GM21447 (cell line): ENCODE data around the gene ZNF816.
A peak's percentile ranks its signal among the peaks of the same experiment; 100 is the strongest.
"Not testable (repeated sequence)": the region's sequence is repeated elsewhere in the genome, so short reads cannot be mapped to it uniquely, and the experiment has no call there.

Experiments
- ATAC-seq: cut with Tn5 transposase; IDR thresholded peaks from one replicate; pipeline ENCODE4 v1.9.1; 2021; ENCODE audit not compliant: unreplicated experiment

ZNF816 gene

DNA sequence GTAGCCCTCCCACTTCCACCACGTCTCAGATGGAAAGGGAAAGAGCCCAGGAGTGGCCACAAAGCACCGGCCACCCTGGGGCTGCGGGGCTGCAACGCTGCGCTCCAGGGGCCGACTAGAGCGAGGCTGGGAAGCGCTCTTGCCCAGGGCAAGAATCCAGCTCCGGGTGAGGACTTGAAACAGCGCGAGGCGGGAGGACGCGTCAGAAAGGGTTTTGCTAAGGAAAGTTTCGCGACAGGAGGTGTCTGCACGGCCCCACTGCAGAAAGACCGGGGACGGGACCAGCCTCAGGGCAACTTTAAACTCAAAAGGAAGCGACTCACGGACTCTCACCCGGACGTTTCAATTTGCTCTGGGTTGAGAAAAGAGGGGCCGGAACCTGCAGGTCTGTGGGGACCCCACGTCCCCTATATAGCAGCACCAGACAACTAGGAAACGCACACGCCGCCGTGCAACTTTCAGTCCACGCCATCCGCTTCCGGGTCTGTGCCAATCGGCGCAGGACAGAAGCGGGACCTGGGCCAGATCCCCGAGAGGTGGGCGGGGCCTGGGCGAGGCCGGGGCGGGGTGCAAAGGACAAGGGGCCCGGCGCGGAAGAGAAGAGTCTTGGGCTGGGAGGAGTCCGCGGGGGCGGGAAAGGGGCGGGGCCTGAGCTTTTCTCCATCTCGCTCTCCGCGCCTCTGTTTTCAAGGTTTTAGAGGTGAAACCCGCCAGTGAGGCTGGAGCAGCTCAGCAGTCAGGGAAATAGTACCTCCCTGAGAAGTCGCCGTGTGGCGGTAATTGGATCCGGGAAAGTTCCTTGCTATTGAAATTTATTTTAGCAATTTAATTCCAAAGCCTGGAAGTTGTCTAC is at the start of gene ZNF816:
Gene ZNF816 (minus strand): TSS at position 488 of the 853 bp plus-strand sequence. CDS start 6,792 bp downstream, outside the sequence.
- ATAC-seq: peak; percentile 95

DNA sequence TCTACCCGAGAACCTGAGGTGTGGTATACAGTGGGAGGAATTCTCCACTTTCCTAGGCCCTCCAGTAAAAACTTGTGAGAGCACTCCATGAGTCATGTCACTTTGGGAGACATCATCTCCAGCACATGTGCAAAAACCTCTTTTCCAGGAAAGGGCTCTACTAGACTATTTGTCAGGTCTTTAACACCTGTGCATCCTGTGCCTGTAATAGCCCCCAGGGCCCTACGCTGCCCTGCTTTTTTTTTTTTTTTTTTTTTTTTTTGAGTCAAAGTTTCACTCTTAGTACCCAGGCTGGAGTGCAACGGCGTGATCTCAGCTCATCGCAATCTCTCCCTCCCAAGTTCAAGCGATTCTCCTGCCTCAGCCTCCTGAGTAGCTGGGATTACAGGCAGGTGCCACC is 49.3 kb upstream of the ZNF816 start:
- ATAC-seq: no peak

DNA sequence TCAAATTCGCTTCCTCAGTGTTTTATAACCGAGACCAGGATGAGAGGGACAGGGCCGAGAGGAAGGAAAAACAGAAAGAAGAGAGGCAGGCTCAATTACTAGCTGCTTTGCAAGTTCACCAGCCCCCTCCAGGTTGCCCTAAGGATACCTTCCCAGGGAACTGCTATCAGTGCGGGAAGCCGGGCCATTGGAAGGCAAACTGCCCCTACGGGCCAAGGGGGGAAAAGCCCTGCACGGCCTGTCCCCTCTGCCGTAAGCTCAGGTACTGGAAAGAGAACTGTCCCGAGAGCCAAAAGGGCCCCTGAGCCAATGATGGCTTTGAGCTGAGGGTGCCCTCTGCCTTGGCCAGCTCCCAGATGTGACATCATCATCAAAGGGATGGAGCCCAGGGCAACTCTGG is 47.8 kb upstream of the ZNF816 start:
- ATAC-seq: no peak

DNA sequence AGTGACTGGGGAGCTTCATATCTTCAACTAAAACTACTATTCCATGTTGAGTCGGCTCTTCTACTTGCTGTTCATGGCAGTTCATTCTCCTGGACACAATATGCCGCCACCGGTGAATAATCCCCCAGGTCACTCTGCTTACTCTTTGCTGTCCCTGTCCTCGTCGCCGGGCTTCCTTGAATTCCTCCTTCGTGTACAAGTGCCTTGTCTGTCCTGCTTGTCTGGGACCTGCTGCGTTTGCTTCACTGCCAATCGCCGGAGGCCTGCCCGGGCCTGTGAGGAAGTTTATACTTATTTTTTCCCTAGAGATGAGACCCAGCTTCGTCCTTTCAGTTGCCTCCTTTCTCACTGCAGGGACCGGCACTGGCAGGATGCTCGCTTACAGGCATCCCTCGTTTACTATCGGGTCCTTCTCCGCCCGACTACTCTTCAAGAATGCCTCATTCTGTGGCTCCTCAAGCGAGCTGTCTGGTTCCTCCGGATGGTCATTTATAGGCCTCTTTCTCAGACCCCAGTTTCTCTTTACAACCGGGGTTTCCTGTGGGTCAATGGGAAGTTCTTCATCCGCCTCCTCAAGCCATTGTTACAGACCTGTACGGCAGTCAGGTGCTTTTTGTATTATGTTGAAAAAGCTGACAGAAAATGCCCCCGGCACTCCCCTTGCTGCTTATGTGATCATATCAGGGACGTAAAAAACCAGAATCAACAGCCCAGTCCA is 45.5 kb upstream of the ZNF816 start:
- no peak for ATAC-seq

DNA sequence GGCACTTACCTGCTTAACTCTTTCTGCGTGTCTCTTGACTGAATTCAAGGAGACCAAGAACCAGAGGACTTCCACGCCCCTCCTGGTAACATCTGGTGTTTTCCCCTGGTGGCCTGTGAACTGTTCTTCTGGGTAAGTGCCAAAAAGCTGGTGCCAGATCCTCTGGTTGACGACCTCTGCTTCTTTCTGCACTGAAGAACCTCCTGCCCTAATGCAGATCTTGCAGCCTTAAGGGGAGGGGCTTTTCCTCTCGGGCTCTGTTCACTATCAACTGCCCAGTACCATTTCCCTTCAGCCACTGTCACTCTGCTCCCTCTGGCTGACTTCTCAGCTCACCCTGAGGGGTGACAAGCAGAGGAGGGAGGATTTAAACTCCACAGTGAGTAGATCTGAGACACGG is 44.9 kb upstream of the ZNF816 start:
- ATAC-seq: no peak

DNA sequence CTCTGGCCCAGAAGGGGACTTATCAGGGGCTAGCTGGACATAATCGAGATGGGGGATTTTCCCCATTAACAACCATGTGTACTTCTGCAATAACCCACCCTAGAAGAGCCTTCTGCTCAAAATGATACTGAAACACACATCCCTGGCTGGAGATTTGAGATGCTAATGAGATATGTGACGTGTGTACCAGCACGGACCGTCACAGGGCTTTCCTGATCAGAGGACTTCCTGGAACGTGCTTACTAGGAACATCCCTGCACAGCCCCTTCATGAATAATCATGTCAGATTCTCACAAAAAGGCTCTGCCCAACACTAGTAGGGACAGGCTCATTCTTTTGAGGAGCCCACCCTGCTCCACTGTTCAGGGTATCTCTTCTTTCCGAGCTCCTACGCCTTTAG is 44.5 kb upstream of the ZNF816 start:
- no peak for ATAC-seq

DNA sequence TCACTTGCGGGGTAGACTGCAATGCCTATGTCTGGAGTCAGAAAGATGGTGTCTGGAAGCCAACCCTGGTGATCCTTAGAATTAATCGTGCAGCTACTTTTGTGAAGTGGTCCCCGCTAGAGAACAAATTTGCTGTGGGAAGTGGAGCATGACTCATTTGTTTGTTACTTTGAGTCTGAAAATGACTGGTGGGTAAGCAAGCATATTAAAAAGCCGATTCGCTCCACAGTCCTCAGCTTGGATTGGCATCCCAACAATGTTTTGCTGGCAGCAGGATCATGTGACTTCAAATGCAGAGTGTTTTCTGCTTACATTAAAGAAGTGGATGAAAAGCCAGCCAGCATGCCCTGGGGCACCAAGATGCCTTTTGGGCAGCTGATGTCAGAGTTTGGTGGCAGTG is 41.6 kb upstream of the ZNF816 start:
- no peak for ATAC-seq

DNA sequence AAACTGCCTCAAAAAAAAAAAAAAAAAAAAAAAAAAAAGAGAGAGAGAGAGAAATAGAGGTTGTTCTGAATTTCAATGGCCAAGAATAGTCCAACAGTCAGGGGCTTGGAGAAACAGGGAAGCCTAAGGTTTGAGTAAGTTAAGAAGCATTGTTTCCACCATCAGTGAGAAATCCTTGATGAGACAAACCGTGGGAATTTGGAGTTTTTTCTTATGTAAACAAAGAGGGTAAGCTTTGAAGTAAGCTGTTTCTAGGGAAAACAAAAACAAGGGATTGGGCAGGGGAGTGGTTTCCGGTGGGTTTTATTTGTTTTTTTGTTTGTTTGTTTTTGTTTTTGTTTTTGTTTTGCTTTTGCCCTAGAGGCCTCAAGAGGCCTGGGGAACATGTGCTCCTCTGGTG is 39.8 kb upstream of the ZNF816 start:
- no peak for ATAC-seq

DNA sequence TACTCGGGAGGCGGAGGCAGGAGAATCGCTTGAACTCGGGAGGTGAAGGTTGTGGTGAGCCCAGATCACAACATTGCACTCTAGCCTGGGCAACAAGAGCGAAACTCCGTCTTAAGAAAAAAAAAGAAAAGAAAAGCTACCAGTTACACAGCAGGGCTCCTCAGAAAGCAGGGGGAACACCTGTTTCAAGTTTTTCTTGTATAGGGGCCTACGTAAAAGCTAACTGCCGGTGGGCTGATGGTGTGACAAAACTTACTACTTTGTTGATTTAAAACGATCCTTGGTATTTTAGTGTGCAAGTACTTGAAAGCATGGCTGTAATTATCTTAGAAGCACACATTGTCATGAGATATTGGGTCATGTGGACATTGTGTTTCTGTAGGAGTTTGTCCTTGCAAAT is 35.3 kb upstream of the ZNF816 start:
- no peak for ATAC-seq

DNA sequence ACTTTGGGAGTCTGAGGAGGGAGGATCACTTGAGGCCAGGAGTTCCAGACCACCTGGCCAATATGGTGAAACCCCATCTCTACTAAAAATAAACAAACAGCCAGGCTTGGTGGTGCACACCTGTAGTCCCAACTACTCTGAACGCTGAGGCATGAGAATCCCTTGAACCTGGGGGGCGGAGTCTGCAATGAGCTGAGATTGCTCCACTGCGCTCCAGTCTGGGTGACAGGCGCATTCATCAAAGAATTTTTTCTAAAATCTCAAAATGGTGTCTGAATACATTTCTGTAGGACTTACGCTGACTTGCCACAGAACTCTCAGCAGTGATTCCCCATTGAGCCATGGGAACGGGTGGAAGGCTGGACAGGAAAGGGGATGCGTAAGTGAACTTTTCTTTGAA is 33.0 kb upstream of the ZNF816 start:
- ATAC-seq: no peak

DNA sequence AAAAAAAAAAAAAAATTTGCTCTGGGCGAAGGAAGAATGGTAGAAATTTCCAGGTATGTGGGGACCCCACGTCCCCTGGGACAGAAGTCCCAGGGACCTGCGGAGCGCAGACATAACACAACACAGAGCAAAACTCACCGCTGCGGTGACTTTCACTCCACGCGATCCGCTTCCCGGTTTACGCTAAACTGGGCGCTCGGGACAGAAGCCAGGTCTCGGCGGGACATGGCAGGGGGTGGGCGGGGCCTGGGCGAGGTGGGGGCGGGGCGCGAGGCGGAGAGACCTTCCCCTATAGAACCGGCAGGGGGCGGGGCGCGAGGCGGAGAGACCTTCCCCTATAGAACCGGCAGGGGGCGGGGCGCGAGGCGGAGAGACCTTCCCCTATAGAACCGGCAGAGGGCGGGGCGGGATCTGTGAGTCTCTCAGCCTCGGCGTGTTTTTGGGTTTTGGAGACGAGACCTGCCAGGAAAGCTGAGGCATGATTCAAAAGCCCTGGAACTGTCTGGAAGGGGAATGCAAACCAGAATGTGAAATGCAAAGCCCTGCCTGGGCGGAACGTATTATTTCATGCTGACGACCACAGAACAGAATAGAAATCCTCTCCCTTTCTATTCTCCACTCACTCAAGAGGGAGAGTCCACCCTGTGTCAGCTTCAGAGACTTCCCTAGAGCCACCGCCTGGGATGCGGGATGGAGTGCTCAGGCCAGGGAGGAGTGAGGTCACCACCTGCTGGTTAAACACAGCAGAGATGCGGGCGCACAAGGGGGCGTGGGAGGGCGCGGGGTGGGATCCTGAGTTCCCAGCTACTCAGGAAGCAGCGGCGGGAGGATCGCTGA is 30.9 kb upstream of the ZNF816 start:
- ATAC-seq: no peak

DNA sequence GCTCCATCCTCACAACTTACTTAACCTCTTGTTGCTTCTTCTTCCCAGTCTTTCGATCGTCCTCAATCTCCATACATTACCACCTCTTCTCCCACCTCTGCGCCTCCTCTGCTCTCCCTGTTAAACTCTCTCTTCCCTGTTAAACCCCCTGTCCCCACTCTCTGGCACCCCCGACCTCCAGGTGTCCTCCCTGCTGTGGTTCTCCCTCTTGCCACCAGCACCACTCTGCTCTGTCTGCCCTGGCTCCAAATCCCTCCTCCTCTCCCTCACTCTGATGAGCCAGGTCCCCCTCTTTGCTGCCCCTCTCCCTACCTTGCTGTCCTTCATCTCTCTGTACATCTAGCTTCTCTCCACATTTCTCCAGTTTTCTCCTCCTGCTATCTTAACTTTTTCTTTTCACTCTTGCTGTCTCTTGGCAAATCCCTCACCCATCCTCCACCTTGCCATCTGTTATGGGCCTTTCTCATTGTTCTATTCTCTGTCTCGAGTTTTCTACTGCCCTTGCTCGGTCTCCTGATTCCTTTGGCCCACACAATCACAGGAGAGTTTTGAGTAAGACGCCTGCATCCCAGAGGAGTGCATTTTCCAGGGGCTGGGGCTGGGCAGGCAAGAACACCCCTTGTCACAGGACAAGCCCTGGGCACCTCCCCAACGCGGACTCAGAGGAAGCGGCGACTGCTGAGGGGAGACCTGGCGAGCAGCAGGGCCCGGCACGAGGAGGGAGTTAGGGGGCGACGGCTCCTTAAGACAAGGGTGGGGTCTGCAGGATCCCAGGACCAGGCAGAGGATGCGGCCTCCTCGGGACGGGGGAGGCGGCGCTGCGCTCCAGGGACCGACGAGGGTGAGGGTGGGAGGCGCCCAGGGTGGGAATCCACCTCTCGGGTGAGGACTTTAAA is 29.7 kb upstream of the ZNF816 start:
- ATAC-seq: no peak

DNA sequence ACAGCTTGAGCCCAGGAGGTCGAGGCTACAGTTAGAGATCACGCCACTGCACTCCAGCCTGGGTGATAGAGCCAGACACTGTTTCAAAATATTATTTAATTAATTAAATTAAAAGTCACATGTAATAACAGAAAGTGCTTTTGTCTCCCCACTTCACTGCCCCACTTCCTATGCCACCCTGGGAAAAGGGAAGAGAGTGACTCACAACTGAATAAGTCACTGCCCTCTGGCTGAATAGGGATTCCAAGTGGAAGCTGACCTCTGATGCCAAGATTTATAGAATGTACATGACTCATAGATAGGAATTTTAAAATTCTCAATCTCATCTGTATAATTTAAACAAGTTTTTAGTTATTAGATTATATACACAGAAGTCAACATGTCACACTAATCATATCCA is 28.8 kb upstream of the ZNF816 start:
- no peak for ATAC-seq

DNA sequence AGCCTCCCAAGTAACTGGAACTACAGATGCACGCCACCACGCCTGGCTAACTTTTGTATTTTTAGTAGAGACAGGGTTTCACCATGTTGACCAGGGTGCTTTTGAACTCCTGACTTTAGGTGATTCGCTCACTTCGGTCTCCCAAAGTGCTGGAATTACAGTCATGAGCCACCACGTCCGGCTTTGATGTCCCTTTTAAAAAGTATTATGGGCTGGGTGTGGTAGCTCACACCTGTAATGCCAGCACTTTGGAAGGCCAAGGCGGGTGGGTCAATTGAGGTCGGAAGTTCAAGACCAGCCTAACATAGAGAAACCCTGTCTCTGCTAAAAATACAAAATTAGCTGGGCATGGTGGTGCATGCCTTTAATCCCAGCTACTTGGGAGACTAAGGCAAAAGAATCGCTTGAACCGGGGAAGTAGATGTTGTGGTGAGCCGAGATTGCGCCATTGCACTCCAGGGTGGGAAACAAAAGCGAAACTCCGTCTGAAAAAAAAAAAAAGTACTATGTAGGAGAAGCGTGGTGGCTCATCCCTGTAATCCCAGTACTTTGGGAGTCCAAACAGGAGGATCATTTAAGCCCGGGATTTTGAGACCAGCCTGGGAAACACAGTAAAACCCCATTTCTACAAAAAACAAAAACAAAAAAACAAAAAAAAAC is 28.2 kb upstream of the ZNF816 start:
- no peak for ATAC-seq

DNA sequence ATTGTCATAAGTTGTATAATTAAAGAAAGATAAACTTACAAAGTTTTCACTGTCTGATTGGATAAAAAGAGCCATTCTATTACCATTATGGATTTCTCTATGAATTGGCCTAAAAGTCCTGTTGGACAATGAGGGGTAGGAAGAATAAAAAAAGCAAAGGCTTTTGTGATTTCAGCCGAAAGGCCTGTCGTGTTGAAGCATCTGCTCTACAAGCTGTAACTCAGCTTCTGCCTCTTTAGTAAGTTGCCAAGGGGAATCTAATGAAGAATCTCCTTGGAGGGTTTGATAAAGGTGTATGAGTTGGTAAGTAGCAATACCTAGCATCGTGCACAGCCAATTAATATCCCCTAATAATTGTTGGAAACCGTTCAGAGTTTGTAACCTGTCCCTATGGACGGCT is 25.8 kb upstream of the ZNF816 start:
- ATAC-seq: no peak

DNA sequence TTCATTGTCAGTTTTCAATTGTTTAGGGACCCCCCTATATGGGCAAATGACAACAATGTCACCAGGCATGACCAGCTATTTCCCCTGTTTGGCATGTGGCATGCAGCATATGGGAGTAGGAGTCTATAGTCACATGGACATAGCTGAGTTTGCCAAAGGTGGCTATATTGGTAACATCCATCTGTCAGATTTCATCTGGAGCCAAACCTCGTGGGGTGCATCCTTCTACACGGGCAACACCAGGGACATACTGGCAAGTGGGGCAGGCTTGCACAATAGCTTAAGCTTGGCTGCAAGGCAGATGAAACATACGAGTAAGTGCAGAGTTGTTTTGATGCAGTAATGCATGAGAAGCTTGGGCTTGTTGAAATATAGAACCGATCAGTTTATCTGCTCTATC is 24.5 kb upstream of the ZNF816 start:
- no peak for ATAC-seq

DNA sequence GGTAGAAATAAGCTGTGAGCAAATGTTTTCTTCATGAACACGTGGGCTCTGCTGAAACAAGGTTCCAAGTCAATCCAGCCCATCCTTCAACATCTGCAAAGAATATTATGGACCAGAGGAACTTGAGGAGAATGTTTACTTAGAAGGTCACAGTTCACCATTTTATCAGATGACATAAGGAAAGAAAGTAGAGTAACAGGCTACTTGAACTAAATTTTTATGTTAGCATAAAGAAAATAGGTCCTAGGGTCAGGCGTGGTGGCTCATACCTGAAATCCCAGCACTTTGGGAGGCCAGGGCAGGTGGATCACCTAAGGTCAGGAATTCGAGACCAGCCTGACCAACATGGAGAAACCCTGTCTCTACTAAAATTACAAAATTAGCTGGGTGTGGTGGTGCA is 20.5 kb upstream of the ZNF816 start:
- not testable (repeated sequence) for ATAC-seq

DNA sequence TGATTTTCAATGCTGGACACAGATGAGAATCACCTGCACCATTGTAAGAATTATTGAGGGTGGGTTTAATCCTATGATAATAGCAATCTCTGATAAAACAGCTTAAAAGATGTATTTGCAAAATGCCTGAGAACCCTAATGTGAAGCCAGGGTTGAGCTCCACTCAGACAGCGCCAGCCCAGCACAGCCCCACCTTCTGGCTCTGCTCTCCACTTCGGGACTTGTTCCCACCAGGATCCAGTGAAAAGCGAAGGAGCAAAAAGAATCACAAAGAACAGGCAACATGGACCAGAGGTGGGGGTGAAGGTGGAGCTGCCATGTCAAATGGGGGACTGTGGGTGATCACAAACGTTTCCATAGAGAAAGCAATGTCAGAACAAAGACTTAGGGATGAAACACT is 18.6 kb upstream of the ZNF816 start:
- ATAC-seq: no peak

DNA sequence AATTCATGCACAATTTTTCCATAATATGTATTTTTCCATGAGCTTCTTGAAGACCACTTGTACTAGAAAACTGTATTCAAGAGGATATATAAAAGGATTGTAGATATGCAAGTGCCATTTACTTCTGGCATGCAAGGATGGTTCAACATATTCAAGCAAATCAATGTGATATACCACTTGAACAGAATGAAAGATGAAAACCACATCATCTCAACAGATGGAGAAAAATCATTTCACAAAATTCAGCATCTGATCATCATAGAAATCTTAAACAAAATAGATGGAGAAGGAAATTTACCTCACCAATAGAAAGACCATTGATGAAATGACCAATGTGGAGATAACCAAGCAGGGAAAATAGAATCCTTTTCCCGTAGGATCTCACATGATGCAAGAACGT is 5.1 kb upstream of the ZNF816 start:
- no peak for ATAC-seq

DNA sequence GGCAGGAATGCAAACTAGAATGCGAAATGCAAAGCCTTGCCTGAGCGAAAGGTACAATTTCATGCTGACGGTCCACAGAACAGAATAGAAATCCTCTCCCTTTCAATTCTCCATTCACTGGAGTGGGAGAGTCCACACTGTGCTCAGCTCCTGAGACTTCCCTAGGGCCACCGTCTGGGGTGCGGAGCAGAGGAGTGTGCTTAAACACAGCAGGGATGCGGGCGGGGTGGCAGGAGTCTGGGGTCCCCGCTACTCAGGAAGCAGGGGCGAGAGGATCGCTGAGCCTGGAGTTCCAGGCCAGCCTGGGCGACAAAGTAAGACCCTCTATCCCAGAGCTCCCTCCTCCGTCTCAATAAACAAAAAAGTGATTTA is 552 bp upstream of the ZNF816 start:
- peak; percentile 17 for ATAC-seq
